ENCODE measurements around the gene GJD4. TPM values are rescaled to one million over a fixed set of nuclear protein-coding genes. Genes with fewer than 3 reads are reported as not detected.

Gene GJD4
- total RNA-seq, 6 experiments from 2014 or later, result not detected

DNA sequence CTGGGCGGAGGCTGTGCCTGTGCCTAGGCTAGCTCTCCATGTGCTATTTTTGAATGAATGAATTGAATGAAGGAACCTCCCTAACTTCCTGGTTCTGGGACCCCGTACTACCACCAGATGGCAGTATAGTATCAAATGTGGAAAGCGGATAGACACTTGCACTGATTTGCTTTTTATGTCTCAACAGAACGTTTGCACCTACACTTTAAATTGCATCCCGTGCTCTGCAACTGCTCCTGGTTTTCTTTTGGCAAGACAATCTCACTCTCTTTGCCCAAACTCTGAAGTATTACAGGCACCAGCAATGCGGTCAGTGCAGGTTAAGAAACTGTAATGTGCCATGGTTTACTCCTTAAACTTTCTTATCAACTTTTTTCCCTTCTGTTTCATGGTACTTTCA, 30.4 kb downstream of the GJD4 start:
- peaks cover 18% of the 10 kb centered on the region for H3K27me3 Mint-ChIP-seq (ENCODE audit: insufficient read depth)
- H3K4me1 Mint-ChIP-seq (ENCODE audit: low read depth), result peaks cover 8% of the 10 kb centered on the region; the same call in 1 of the 2 replicates
- TF ChIP-seq, protein P1, sequence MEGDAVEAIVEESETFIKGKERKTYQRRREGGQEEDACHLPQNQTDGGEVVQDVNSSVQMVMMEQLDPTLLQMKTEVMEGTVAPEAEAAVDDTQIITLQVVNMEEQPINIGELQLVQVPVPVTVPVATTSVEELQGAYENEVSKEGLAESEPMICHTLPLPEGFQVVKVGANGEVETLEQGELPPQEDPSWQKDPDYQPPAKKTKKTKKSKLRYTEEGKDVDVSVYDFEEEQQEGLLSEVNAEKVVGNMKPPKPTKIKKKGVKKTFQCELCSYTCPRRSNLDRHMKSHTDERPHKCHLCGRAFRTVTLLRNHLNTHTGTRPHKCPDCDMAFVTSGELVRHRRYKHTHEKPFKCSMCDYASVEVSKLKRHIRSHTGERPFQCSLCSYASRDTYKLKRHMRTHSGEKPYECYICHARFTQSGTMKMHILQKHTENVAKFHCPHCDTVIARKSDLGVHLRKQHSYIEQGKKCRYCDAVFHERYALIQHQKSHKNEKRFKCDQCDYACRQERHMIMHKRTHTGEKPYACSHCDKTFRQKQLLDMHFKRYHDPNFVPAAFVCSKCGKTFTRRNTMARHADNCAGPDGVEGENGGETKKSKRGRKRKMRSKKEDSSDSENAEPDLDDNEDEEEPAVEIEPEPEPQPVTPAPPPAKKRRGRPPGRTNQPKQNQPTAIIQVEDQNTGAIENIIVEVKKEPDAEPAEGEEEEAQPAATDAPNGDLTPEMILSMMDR (IDR thresholded peaks at IDR 0.05), result peak; percentile 97
- no peaks in the 10 kb centered on the region for H3K9me3 Mint-ChIP-seq
- no peaks in the 10 kb centered on the region for H3K36me3 Mint-ChIP-seq (ENCODE audit: low read depth)
- peak; percentile 60 for DNase-seq
- H3K27ac Mint-ChIP-seq, result no peak overlapping the region
- H3K4me3 Mint-ChIP-seq, result no peak overlapping the region

DNA sequence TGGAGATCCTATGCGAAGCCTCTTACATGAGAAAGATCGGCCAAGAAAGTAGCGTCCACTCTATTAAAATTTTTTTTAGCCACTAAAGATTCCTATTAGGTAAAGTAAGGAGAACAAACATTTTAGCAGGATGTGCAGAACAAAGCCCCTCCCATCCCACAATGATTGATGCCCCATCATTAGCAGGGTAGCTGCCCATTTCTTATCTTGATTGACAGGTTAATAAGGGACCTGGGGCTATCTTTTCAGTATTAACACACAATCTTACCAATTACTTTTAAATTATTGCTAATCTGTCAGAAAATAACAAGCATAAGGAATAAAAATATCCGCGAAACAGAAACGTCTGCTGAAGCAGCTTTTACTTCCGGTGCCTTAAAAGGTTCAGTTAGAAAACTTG, 31.8 kb downstream of the GJD4 start:
- no peak overlapping the region for H3K4me3 Mint-ChIP-seq
- H3K27ac Mint-ChIP-seq, result no peak overlapping the region
- no peaks in the 10 kb centered on the region for H3K9me3 Mint-ChIP-seq
- peaks cover 8% of the 10 kb centered on the region; the same call in 1 of the 2 replicates for H3K4me1 Mint-ChIP-seq (ENCODE audit: low read depth)
- TF ChIP-seq, protein P1 (IDR thresholded peaks at IDR 0.05), result no peak
- H3K27me3 Mint-ChIP-seq (ENCODE audit: insufficient read depth), result peaks cover 18% of the 10 kb centered on the region
- DNase-seq, result no peak
- no peaks in the 10 kb centered on the region for H3K36me3 Mint-ChIP-seq (ENCODE audit: low read depth)

DNA sequence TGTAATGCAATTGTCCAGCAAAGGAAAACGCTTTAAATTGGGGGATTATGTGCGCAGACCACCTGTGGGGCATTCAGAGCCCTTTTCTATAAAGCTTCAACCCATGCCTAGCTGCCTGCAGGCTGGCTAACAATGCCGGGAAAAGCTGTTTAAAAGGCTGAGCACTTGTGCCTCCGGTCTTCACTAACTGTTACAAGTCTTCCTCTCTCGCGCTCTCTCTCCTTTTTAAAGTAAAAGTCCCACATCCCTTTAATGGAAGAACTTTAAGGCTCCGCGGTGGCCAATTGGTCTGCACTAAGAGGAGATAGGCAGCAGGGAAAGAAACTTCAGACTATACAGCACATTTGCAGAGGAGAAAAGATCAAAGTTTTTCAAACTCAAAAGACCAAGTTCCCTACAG, 32.3 kb downstream of the GJD4 start:
- H3K27me3 Mint-ChIP-seq (ENCODE audit: insufficient read depth), result peaks cover 18% of the 10 kb centered on the region
- TF ChIP-seq, protein P1 (IDR thresholded peaks at IDR 0.05), result no peak
- no peak for DNase-seq
- no peak overlapping the region for H3K4me3 Mint-ChIP-seq
- H3K27ac Mint-ChIP-seq, result no peak overlapping the region
- H3K4me1 Mint-ChIP-seq (ENCODE audit: low read depth), result peaks cover 8% of the 10 kb centered on the region; the same call in 1 of the 2 replicates
- H3K36me3 Mint-ChIP-seq (ENCODE audit: low read depth), result no peaks in the 10 kb centered on the region
- H3K9me3 Mint-ChIP-seq, result no peaks in the 10 kb centered on the region

DNA sequence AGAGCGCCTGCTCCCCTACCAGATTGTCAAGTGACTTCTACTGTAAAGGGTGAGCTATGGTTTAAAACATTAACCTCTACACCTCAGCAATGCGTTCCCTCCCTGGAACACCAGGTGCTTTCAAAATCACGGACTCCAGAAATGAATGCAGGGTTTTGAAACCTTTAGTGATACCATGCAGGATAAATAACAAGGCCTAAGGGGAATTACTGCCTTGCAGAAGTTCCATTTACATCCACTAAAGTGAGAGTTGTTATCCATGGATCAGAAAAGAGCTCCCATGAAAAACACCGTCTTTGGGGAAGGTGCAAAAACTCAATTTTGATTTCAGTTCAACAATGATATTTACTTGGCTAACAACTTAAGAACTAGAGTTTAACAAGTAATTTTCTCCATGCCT, 33.0 kb downstream of the GJD4 start:
- no peaks in the 10 kb centered on the region for H3K9me3 Mint-ChIP-seq
- H3K4me3 Mint-ChIP-seq, result no peak overlapping the region
- no peak for DNase-seq
- no peak overlapping the region for H3K27ac Mint-ChIP-seq
- peaks cover 13% of the 10 kb centered on the region; the same call in 1 of the 2 replicates for H3K4me1 Mint-ChIP-seq (ENCODE audit: low read depth)
- no peaks in the 10 kb centered on the region for H3K36me3 Mint-ChIP-seq (ENCODE audit: low read depth)
- peaks cover 16% of the 10 kb centered on the region for H3K27me3 Mint-ChIP-seq (ENCODE audit: insufficient read depth)
- TF ChIP-seq, protein P1 (IDR thresholded peaks at IDR 0.05), result no peak

DNA sequence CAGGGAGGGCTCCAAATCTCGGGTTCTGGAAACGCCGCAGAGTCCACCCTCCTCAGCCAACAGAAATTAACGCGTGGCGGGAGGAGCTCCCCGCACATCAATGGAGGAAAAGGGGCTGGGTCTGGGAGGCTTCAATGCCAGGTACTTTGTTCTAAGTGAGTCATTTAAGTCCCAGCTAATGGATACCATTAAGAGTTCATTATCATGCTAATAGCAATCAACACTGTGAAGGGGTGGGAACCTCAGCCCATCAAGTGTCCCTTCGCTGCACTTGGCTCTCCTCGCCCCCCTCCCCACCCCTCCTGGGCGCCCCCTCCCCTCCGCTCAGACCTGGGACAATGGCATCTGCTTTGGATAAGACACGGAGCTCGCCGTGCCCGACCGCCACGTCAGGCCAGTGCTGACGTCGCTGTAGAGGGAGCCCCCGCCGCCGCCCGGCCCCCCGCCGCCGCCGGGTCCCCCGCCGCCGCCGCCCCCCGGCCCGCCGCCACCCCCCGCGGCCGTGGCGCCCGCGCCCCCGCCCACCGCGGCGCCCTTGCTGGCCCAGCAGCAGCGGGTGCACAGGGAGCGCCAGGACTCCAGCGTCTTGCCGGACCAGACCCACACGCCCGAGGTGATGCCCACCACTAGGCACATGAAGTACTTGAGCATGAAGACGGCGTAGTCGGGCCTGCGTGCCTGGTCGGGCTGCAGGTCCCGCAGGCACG, 34.0 kb downstream of the GJD4 start:
- no peak for DNase-seq
- Mint-ChIP-seq H3K9me3 (no peaks in the 10 kb centered on the region), H3K36me3 (ENCODE audit: low read depth) (no peaks in the 10 kb centered on the region), H3K27ac (no peak overlapping the region), H3K4me1 (ENCODE audit: low read depth) (peaks cover 24% of the 10 kb centered on the region), H3K4me3 (no peak overlapping the region; the same call in 1 of the 2 replicates), H3K27me3 (ENCODE audit: insufficient read depth) (peaks cover 21% of the 10 kb centered on the region)
- TF ChIP-seq, protein P1 (IDR thresholded peaks at IDR 0.05), result no peak
